ENCODE data around the gene CD7. TPM values are rescaled to one million over a fixed set of nuclear protein-coding genes. Genes with fewer than 3 reads are reported as not detected.

CD7 gene
- total and polyA plus RNA-seq, 9 of the 15 experiments (the other 6 are each of a cell fraction or from before 2014, with no cell fraction given): 0.21 to 0.35 TPM; not detected in 7

GRCh38 chr17:82283208-82283749 is 34.1 kb downstream of the CD7 start (continued):
- TF ChIP-seq EGR1 (conservative IDR thresholded peaks at IDR 0.05): 0 out of 2 replicates have a peak, but pooled peaks have one; percentile 14
- TF ChIP-seq, protein P1, sequence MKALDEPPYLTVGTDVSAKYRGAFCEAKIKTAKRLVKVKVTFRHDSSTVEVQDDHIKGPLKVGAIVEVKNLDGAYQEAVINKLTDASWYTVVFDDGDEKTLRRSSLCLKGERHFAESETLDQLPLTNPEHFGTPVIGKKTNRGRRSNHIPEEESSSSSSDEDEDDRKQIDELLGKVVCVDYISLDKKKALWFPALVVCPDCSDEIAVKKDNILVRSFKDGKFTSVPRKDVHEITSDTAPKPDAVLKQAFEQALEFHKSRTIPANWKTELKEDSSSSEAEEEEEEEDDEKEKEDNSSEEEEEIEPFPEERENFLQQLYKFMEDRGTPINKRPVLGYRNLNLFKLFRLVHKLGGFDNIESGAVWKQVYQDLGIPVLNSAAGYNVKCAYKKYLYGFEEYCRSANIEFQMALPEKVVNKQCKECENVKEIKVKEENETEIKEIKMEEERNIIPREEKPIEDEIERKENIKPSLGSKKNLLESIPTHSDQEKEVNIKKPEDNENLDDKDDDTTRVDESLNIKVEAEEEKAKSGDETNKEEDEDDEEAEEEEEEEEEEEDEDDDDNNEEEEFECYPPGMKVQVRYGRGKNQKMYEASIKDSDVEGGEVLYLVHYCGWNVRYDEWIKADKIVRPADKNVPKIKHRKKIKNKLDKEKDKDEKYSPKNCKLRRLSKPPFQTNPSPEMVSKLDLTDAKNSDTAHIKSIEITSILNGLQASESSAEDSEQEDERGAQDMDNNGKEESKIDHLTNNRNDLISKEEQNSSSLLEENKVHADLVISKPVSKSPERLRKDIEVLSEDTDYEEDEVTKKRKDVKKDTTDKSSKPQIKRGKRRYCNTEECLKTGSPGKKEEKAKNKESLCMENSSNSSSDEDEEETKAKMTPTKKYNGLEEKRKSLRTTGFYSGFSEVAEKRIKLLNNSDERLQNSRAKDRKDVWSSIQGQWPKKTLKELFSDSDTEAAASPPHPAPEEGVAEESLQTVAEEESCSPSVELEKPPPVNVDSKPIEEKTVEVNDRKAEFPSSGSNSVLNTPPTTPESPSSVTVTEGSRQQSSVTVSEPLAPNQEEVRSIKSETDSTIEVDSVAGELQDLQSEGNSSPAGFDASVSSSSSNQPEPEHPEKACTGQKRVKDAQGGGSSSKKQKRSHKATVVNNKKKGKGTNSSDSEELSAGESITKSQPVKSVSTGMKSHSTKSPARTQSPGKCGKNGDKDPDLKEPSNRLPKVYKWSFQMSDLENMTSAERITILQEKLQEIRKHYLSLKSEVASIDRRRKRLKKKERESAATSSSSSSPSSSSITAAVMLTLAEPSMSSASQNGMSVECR (CRISPR knock-in tag; IDR thresholded peaks at IDR 0.05): peak; percentile 45; the same call in 1 of the 2 replicates
- TF ChIP-seq SMARCE1 (IDR thresholded peaks at IDR 0.05): no peak
- TF ChIP-seq GABPA (tag; conservative IDR thresholded peaks at IDR 0.05; ENCODE audit: low read depth): no peak
- TF ChIP-seq ESRRB (CRISPR knock-in tag; IDR thresholded peaks at IDR 0.05; ENCODE audit: borderline replicate concordance): no peak
- 0 out of 2 replicates have a peak, but pooled peaks have one; percentile 8 for TF ChIP-seq MAFG (tag; conservative IDR thresholded peaks at IDR 0.05)
- no peak for TF ChIP-seq DIDO1 (tag; IDR thresholded peaks at IDR 0.05; ENCODE audit: low read depth)
- TF ChIP-seq SREBF2 (CRISPR knock-in tag; IDR thresholded peaks at IDR 0.05): no peak
- no peak for TF ChIP-seq ELF4 (CRISPR knock-in tag; IDR thresholded peaks at IDR 0.05)
- no peak for TF ChIP-seq NCOA1 (IDR thresholded peaks at IDR 0.05; ENCODE audit: low read depth)
- TF ChIP-seq GABPB2 (CRISPR knock-in tag; conservative IDR thresholded peaks at IDR 0.05): no peak
- TF ChIP-seq CHAMP1 (IDR thresholded peaks at IDR 0.05): no peak
- TF ChIP-seq, protein P2, sequence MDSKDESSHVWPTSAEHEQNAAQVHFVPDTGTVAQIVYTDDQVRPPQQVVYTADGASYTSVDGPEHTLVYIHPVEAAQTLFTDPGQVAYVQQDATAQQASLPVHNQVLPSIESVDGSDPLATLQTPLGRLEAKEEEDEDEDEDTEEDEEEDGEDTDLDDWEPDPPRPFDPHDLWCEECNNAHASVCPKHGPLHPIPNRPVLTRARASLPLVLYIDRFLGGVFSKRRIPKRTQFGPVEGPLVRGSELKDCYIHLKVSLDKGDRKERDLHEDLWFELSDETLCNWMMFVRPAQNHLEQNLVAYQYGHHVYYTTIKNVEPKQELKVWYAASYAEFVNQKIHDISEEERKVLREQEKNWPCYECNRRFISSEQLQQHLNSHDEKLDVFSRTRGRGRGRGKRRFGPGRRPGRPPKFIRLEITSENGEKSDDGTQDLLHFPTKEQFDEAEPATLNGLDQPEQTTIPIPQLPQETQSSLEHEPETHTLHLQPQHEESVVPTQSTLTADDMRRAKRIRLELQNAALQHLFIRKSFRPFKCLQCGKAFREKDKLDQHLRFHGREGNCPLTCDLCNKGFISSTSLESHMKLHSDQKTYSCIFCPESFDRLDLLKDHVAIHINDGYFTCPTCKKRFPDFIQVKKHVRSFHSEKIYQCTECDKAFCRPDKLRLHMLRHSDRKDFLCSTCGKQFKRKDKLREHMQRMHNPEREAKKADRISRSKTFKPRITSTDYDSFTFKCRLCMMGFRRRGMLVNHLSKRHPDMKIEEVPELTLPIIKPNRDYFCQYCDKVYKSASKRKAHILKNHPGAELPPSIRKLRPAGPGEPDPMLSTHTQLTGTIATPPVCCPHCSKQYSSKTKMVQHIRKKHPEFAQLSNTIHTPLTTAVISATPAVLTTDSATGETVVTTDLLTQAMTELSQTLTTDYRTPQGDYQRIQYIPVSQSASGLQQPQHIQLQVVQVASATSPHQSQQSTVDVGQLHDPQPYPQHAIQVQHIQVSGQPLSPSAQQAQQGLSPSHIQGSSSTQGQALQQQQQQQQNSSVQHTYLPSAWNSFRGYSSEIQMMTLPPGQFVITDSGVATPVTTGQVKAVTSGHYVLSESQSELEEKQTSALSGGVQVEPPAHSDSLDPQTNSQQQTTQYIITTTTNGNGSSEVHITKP (IDR thresholded peaks at IDR 0.05; ENCODE audit: partially characterized antibody): no peak
- TF ChIP-seq, protein P3, sequence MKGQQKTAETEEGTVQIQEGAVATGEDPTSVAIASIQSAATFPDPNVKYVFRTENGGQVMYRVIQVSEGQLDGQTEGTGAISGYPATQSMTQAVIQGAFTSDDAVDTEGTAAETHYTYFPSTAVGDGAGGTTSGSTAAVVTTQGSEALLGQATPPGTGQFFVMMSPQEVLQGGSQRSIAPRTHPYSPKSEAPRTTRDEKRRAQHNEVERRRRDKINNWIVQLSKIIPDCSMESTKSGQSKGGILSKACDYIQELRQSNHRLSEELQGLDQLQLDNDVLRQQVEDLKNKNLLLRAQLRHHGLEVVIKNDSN (CRISPR knock-in tag; IDR thresholded peaks at IDR 0.05): no peak
- TF ChIP-seq ZNF780A (CRISPR knock-in tag; IDR thresholded peaks at IDR 0.05): no peak

Data from K562 (cell line).